ENCODE data around the gene SPTLC3.

- TF ChIP-seq CTCF (IDR thresholded peaks at IDR 0.05): no peak
- no peak for TF ChIP-seq POLR2A (IDR thresholded peaks at IDR 0.05)
- TF ChIP-seq POLR2AphosphoS5 (IDR thresholded peaks at IDR 0.05): no peak
These were observed 31.2 kb upstream of the SPTLC3 start for GRCh38 chr20:12977328-12978125.

Measured in breast epithelium (tissue), 3 donors.